Prostate gland (tissue), 2 donors: ENCODE data around the gene PGP. TPM values are rescaled to one million over a fixed set of nuclear protein-coding genes. Genes with fewer than 3 reads are reported as not detected.

ENCODE experiments used
- DNase-seq: peaks from one replicate; pipeline ENCODE4 v3.0.0-alpha.2; 2019; ENCODE audit warnings: low spot score
- H3K27ac ChIP-seq, 2 donors: fragments of 200-600 bp; sonication (generic); 2 replicates each; pipeline ENCODE4 v1.5.1; 2017 to 2019
- H3K27me3 ChIP-seq: fragments of 200-600 bp; sonication (generic); replicated peaks from 2 replicates; pipeline ENCODE4 v1.5.1; 2019; ENCODE audit not compliant: insufficient read depth
- H3K36me3 ChIP-seq, 2 donors: fragments of 200-600 bp; sonication (generic); 1 replicate in 1 of 2; 2 replicates in 1 of 2; pipeline versions ENCODE4 v1.5.1 to v1.8.1; 2017 to 2019
- H3K4me1 ChIP-seq: fragments of 200-600 bp; sonication (generic); replicated peaks from 2 replicates; pipeline ENCODE4 v1.5.1; 2019
- H3K4me3 ChIP-seq, 2 donors: fragments of 200-600 bp; sonication (generic); 2 replicates each; pipeline ENCODE4 v1.5.1; 2017 to 2019
- H3K9me3 ChIP-seq: fragments of 200-600 bp; sonication (generic); 2 replicates; pipeline ENCODE4 v1.5.1; 2017
- POLR2A ChIP-seq: fragments of 450-650 bp; IDR thresholded peaks from one replicate; pipeline ENCODE4 v1.6.1; 2016; ENCODE audit warnings: antibody characterized with exemption, mild to moderate bottlenecking
- POLR2AphosphoS5 ChIP-seq: sonication (generic); formaldehyde crosslinking; IDR thresholded peaks from one replicate; pipeline ENCODE4 v1.6.1; 2017; ENCODE audit warnings: antibody characterized with exemption
- WGBS: methylation state at CpG from one replicate; pipeline ENCODE4 v1.1.5; 2018; 5-methylcytosine and 5-hydroxymethylcytosine counted together
- intact Hi-C: fragments of 100-400 bp; cut with DNase I; formaldehyde crosslinking; loops from one replicate; pipeline ENCODE4 v1.14.2; 2022
- total RNA-seq, 2 donors: library from RNA; depleted of rRNA; stranded (reverse); fragments of >200 nt; gene quantifications; one replicate each; pipeline ENCODE4 v1.1.0, GENCODE V29; 2016
- TF ChIP-seq, protein P1 (sequence below), 4 experiments: fragments of 200-600 bp in 2 of 4; fragments of 450-650 bp in 2 of 4; sonication (generic) in 2 of 4; IDR thresholded peaks; 1 replicate in 3 of 4; 2 replicates in 1 of 4; pipeline ENCODE4 v1.5.1; 2016 to 2019; ENCODE audit warnings: antibody characterized with exemption in 4 of 4, mild to moderate bottlenecking in 2 of 4, moderate library complexity in 2 of 4

Gene PGP
- total RNA-seq, 2 donors from 2014 or later = 12.7 to 23.7 TPM

DNA sequence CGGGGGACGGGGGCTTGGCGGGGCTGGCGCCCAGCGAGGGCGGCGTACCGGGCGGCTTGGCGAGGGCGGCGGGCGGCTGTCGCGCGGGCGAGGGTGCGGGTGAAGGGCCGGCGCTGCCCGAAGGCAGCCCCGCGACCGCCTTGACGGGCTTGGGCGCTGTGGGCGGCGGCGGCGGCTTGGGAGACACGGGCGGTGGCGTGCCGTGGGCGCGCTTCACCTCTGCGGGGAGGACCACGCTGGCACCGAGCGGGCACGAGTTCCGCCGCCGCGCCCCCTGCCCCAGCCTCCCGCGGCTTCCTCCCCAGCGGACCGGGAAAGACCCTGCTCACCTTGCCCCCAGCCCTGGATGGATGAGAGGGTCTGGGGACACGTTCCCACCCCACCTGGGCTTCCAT, 35.5 kb downstream of the PGP start:
- TF ChIP-seq, protein P1, sequence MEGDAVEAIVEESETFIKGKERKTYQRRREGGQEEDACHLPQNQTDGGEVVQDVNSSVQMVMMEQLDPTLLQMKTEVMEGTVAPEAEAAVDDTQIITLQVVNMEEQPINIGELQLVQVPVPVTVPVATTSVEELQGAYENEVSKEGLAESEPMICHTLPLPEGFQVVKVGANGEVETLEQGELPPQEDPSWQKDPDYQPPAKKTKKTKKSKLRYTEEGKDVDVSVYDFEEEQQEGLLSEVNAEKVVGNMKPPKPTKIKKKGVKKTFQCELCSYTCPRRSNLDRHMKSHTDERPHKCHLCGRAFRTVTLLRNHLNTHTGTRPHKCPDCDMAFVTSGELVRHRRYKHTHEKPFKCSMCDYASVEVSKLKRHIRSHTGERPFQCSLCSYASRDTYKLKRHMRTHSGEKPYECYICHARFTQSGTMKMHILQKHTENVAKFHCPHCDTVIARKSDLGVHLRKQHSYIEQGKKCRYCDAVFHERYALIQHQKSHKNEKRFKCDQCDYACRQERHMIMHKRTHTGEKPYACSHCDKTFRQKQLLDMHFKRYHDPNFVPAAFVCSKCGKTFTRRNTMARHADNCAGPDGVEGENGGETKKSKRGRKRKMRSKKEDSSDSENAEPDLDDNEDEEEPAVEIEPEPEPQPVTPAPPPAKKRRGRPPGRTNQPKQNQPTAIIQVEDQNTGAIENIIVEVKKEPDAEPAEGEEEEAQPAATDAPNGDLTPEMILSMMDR (IDR thresholded peaks at IDR 0.05) = no peak
- TF ChIP-seq POLR2A (no peak), POLR2AphosphoS5 (no peak)
- no peaks in the 10 kb centered on the region for H3K27me3 ChIP-seq
- intact Hi-C loops = no loop called here
- 31% methylated on average over 48 of the region's 50 CpGs for WGBS
- DNase-seq = no peak
- H3K4me1 ChIP-seq = no peaks in the 10 kb centered on the region
- H3K36me3 ChIP-seq = peaks cover 0 to 4% of the 10 kb centered on the region in 2 donors
- H3K4me3 ChIP-seq = no peak overlapping the region
- H3K9me3 ChIP-seq = no peaks in the 10 kb centered on the region
- H3K27ac ChIP-seq = no peak overlapping the region

DNA sequence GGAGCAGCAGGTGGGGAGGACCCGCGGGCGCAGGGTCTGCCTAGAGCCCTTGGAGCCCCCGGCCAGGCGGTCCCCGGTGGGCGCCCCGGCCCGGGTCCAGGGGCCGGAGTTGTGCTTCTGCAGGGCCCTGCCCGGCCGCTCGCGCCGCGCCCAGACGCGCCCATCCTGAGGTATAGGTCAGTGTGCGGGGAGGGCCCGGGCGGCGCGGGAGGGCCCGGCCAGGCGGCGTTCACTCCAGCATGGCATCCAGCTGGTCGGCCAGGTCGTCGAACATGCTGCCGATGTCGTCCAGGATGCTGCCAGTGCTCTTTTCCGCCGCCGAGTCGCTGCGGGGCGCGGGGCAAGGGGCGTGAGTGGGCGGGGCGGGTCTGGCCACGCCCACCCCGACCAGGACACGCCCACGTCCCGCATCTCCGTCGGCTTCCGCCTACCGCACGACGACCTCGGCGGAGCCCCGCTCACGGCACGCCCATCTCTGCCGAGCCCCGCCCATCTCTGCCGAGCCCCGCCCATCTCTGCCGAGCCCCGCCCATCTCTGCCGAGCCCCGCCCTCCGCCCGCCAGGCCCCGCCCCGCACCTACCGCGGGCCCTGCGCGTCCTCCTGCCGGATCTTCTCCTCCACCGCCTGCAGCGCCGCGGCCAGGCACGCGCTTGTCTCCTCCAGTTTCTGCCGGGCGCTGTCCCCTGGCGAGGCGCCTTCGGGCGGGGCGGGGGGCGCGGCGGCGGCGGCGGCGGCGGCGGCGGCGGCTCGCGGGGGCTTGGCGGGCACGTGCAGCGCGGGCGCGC, 36.1 kb downstream of the PGP start:
- Histone ChIP-seq H3K27ac (no peak overlapping the region), H3K4me3 (no peak overlapping the region), H3K27me3 (no peaks in the 10 kb centered on the region), H3K36me3 (peaks cover 6 to 9% of the 10 kb centered on the region in 2 donors), H3K9me3 (no peaks in the 10 kb centered on the region), H3K4me1 (no peaks in the 10 kb centered on the region)
- no peak for TF ChIP-seq POLR2AphosphoS5
- no peak for TF ChIP-seq POLR2A
- TF ChIP-seq, protein P1 (IDR thresholded peaks at IDR 0.05) = no peak
- DNase-seq = no peak
- intact Hi-C loops = no loop called here
- 54% methylated on average over 37 of the region's 106 CpGs for WGBS

DNA sequence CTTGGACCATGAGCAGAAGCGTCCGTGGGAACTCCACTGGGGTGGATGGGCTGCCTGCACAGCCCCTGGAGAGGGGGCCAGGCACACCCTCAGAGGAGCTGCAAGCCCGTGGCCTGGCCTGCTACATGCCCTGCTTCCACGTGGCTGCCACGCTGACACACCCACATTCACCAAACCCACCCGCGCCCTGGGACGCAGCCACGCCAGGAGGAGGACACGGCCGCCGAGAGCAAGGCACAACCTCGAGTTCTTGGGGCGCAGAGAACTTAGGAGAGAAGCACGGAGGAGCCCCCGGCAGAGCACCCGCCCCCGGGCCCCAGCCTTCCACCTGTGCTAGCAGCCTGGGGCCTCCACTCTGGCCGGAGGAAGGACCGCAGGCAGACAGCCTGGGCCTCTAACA, 37.1 kb downstream of the PGP start:
- no peaks in the 10 kb centered on the region for H3K27me3 ChIP-seq
- no peak overlapping the region for H3K27ac ChIP-seq
- intact Hi-C loops = no loop called here
- no peak overlapping the region for H3K4me3 ChIP-seq
- no peaks in the 10 kb centered on the region for H3K4me1 ChIP-seq
- TF ChIP-seq POLR2A (no peak), POLR2AphosphoS5 (no peak)
- TF ChIP-seq, protein P1 (IDR thresholded peaks at IDR 0.05) = no peak
- DNase-seq = no peak
- peaks cover 7 to 14% of the 10 kb centered on the region in 2 donors for H3K36me3 ChIP-seq
- H3K9me3 ChIP-seq = no peaks in the 10 kb centered on the region
- 90% methylated on average over 20 of the region's 20 CpGs for WGBS

DNA sequence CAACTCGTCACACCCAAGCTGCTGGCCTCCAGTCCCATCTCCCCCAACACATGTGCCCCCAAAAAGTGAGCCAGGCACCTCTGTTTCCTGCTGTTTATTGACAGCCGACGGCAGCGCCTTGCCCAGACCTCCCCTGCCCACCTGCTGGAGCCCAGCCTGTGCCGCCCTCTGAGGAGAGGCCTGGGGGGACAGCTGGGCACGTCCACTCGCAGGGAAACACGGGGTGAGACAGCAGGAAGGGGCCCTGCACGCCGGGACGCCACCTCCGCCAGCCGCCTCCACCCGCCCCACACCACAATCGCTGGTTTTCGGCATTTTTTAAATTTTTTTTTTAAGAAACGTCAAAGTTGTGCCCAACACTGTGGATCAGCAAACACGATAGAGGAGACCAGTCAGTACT, 37.5 kb downstream of the PGP start:
- Histone ChIP-seq H3K27ac (no peak overlapping the region), H3K9me3 (no peaks in the 10 kb centered on the region), H3K4me3 (no peak overlapping the region), H3K36me3 (peaks cover 7 to 14% of the 10 kb centered on the region in 2 donors), H3K27me3 (no peaks in the 10 kb centered on the region), H3K4me1 (no peaks in the 10 kb centered on the region)
- intact Hi-C loops = no loop called here
- no peak for TF ChIP-seq POLR2A
- TF ChIP-seq POLR2AphosphoS5 = no peak
- TF ChIP-seq, protein P1 (IDR thresholded peaks at IDR 0.05) = no peak
- WGBS = 91% methylated on average over 18 of the region's 18 CpGs
- no peak for DNase-seq

DNA sequence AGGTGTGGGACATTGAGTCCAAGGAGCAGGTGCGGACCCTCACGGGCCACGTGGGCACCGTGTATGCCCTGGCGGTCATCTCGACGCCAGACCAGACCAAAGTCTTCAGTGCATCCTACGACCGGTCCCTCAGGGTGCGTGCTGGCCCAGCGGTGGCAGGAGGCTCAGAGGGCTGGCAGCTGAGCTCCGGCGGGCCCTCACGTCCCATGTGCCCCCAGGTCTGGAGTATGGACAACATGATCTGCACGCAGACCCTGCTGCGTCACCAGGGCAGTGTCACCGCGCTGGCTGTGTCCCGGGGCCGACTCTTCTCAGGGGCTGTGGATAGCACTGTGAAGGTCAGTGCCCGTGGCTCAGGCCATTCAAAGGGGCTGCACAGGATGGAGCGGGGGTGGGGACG, 38.6 kb downstream of the PGP start:
- intact Hi-C loops = no loop called here
- no peak for DNase-seq
- Histone ChIP-seq H3K4me3 (no peak overlapping the region), H3K27ac (no peak overlapping the region), H3K27me3 (no peaks in the 10 kb centered on the region), H3K36me3 (peaks cover 7 to 14% of the 10 kb centered on the region in 2 donors), H3K9me3 (no peaks in the 10 kb centered on the region), H3K4me1 (no peaks in the 10 kb centered on the region)
- TF ChIP-seq POLR2AphosphoS5 (no peak), POLR2A (no peak)
- TF ChIP-seq, protein P1 (IDR thresholded peaks at IDR 0.05) = no peak
- 94% methylated on average over 11 of the region's 23 CpGs for WGBS
